Measurements from ENCODE around the gene DLG2. TPM values are rescaled to one million over a fixed set of nuclear protein-coding genes. Genes with fewer than 3 reads are reported as not detected.

The DLG2 gene
- total and polyA plus RNA-seq, 2 of the 8 experiments (the other 6 are each of a cell fraction or from before 2014, with no cell fraction given): 1.7 to 14.3 TPM

DNA sequence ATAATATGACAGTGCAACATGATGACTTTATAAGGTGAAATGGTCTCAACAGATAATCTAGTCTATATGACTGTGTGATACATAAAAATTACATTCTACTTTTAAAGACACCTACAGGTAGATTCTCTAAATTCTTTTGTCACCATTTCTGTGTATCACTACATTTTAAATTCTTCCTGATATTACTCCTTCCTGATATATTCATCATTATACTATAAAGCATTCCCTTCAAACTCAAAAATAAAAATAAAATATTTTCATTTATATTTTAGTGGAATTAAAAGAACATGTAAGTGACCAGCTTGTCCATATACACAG is 1062.3 kb downstream of the DLG2 start:
- no peak overlapping the region for H3K56ac ChIP-seq (replicated peaks; ENCODE audit: insufficient read length, low read depth, low read length)
- H2AFZ ChIP-seq (ENCODE audit: low read length): no peak overlapping the region
- no peaks in the 10 kb centered on the region for H3K79me1 ChIP-seq (ENCODE audit: low read depth, low read length)
- H3K18ac ChIP-seq (ENCODE audit: extremely low read depth, low read length): no peak overlapping the region
- H3K23me2 ChIP-seq (ENCODE audit: low read depth, low read length): no peaks in the 10 kb centered on the region
- H2AK5ac ChIP-seq (ENCODE audit: low read depth, low read length): no peak overlapping the region
- no peaks in the 10 kb centered on the region for H3K36me3 ChIP-seq (ENCODE audit: control insufficient read depth in 2 of 4, insufficient read depth in 4 of 4, low read length in 3 of 4)
- H3K14ac ChIP-seq (ENCODE audit: insufficient read length): no peak overlapping the region
- H2BK15ac ChIP-seq (ENCODE audit: low read length): no peak overlapping the region
- no peaks in the 10 kb centered on the region for H3K4me1 ChIP-seq (replicated peaks in 1 of 4; ENCODE audit: control insufficient read depth in 3 of 4, insufficient read depth in 4 of 4, low read length in 3 of 4)
- H3K4ac ChIP-seq (replicated peaks; ENCODE audit: insufficient read length, low read depth, low read length): no peak overlapping the region
- no peak overlapping the region for H2BK20ac ChIP-seq (ENCODE audit: low read length)
- no peaks in the 10 kb centered on the region for H3K27me3 ChIP-seq (replicated peaks in 1 of 4; ENCODE audit: control insufficient read depth in 3 of 4, extremely low read depth in 1 of 4, insufficient read depth in 3 of 4, low read length in 3 of 4)
- H4K8ac ChIP-seq (ENCODE audit: extremely low read depth, insufficient read depth, low read length): no peak overlapping the region
- no peaks in the 10 kb centered on the region for H3K79me2 ChIP-seq (ENCODE audit: control insufficient read depth in 1 of 2, insufficient read depth in 2 of 2, low read length in 2 of 2)
- H2BK5ac ChIP-seq (ENCODE audit: low read depth, low read length): no peak overlapping the region
- no peak overlapping the region for H3K27ac ChIP-seq (ENCODE audit: low read depth, low read length)
- ChIA-PET POLR2A (ENCODE audit: partially characterized antibody) (interaction anchor here (1.2 kb wide), 1 partner anchor 11 kb away, joined by 3 read pairs; no protein-coding TSS in a partner anchor), CTCF (ENCODE audit: partially characterized antibody) (interaction anchor here (0.8 to 9.8 kb wide), 41 partner anchors 10 to 895 kb away, joined by 3 to 100 read pairs (median 6); no protein-coding TSS in a partner anchor)
- no peak for DNase-seq (ENCODE audit: low read depth in 1 of 2, low spot score in 2 of 2)
- no peak overlapping the region for H2BK120ac ChIP-seq (replicated peaks; ENCODE audit: low read depth, low read length)
- no peak overlapping the region for H3K23ac ChIP-seq (ENCODE audit: insufficient read length)
- no peak overlapping the region for H2BK12ac ChIP-seq (ENCODE audit: low read depth, low read length)
- H3K4me2 ChIP-seq (ENCODE audit: insufficient read depth in 1 of 2, low read depth in 2 of 2, low read length in 2 of 2): no peak overlapping the region
- H3K9me3 ChIP-seq (ENCODE audit: insufficient read depth in 2 of 2, low read depth in 1 of 2, low read length in 1 of 2): no peaks in the 10 kb centered on the region
- H3K9ac ChIP-seq (replicated peaks in 1 of 4; ENCODE audit: extremely low read depth in 1 of 4, low read depth in 3 of 4, low read length in 3 of 4): no peak overlapping the region
- no peak for FAIRE-seq
- H4K20me1 ChIP-seq (replicated peaks in 1 of 2; ENCODE audit: control insufficient read depth in 1 of 2, insufficient read depth in 2 of 2, low read length in 2 of 2): no peaks in the 10 kb centered on the region
- H4K91ac ChIP-seq (replicated peaks; ENCODE audit: insufficient read length, low read length): no peak overlapping the region
- no peak overlapping the region for H4K5ac ChIP-seq (ENCODE audit: insufficient read length, low read depth, low read length)
- H3K4me3 ChIP-seq (ENCODE audit: extremely low read depth in 1 of 4, insufficient read depth in 2 of 4, low read depth in 3 of 4, low read length in 4 of 4): no peak overlapping the region
- no peak for TF ChIP-seq SAP30 (IDR thresholded peaks at IDR 0.05; ENCODE audit: insufficient read depth, insufficient replicate concordance, low read length)
- no peak for TF ChIP-seq TCF12 (IDR thresholded peaks at IDR 0.05; ENCODE audit: low read depth, low read length)
- TF ChIP-seq BCL11A (IDR thresholded peaks at IDR 0.05; ENCODE audit: low read depth in 2 of 2, low read length in 2 of 2): no peak
- TF ChIP-seq TEAD4 (IDR thresholded peaks at IDR 0.05; ENCODE audit: low read depth, low read length): no peak
- TF ChIP-seq SP4 (IDR thresholded peaks at IDR 0.05; ENCODE audit: low read length): no peak
- no peak for TF ChIP-seq NANOG (IDR thresholded peaks at IDR 0.05; ENCODE audit: insufficient read depth, low read depth, low read length, poor library complexity, severe bottlenecking)
- no peak for TF ChIP-seq EZH2 (IDR thresholded peaks at IDR 0.05; ENCODE audit: low read depth, low read length, severe bottlenecking)
- TF ChIP-seq TAF1 (IDR thresholded peaks at IDR 0.05; ENCODE audit: low read depth, low read length): no peak
- TF ChIP-seq GABPA (IDR thresholded peaks at IDR 0.05; ENCODE audit: borderline replicate concordance, insufficient read depth, low read length): no peak
- TF ChIP-seq E2F6 (IDR thresholded peaks at IDR 0.05): no peak
- no peak for TF ChIP-seq CREB1 (IDR thresholded peaks at IDR 0.05)
- no peak for TF ChIP-seq CTBP2 (IDR thresholded peaks at IDR 0.05; ENCODE audit: borderline replicate concordance, insufficient read depth, insufficient read length, low read length)
- TF ChIP-seq RFX5 (IDR thresholded peaks at IDR 0.05; ENCODE audit: borderline replicate concordance, low read depth, low read length): no peak
- no peak for TF ChIP-seq POLR2AphosphoS5 (IDR thresholded peaks at IDR 0.05; ENCODE audit: low read depth, low read length)
- no peak for TF ChIP-seq SP1 (IDR thresholded peaks at IDR 0.05; ENCODE audit: low read depth, low read length)
- TF ChIP-seq POU5F1 (IDR thresholded peaks at IDR 0.05; ENCODE audit: low read depth, low read length): no peak
